GM18907 (cell line): Measurements from ENCODE around the gene ETNK2.

Experiments
- ATAC-seq: cut with Tn5 transposase; IDR thresholded peaks from one replicate; pipeline ENCODE4 v1.9.1; 2021; ENCODE audit warnings: mild to moderate bottlenecking, moderate library complexity; ENCODE audit not compliant: unreplicated experiment

ETNK2 gene

GRCh38 chr1:204149107-204149506, 2.7 kb downstream of the ETNK2 start:
- ATAC-seq = no peak

DNA sequence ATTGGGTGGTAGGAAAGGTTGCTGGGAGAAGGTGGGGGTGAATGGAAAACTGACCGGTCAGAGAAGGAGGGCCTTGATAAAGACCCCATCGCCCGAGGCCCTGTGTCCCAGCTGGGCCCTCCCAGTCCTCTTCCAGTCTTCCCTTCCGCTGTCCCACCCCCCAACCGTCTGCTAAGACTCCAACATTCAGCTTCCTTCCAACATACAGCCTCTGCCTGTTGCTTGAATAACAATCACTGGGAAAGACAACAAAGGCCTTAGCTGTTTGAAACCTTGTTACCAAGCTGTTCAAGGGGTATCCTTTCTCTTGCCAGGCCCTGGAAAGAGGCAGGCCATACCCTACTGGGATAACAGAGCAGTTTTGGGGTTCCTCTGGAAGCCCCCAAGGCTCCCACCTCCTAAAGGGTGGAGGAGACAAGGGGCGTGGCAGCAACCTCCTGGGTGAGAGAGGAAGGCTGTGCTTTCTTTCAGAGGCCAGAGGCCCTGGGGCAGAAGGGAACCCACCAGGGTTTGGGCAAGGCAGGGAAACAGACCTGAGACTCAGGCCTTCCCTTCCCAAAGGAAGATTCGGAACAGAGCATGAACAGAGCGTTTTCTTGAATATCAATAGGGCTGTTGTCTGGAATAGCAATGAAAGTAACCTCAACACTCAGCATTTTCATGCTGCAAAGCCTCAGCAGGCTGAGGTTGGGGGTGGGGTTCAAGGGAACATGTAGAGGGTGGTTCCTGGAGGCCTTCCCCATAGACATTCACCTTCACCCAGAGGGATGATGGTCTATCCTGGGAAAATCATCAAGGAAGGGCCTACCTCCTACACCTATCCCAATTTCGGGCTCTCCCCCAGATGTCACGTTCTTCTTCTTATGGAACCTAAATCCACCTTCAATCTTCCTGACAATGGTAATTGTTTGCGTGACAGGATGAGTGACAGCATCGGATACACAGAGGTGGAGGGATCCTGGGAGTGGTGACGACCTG, 4.1 kb downstream of the ETNK2 start:
- no peak for ATAC-seq

- ATAC-seq = no peak
Measured at GRCh38 chr1:204146965-204147364, 4.9 kb downstream of the ETNK2 start.

DNA sequence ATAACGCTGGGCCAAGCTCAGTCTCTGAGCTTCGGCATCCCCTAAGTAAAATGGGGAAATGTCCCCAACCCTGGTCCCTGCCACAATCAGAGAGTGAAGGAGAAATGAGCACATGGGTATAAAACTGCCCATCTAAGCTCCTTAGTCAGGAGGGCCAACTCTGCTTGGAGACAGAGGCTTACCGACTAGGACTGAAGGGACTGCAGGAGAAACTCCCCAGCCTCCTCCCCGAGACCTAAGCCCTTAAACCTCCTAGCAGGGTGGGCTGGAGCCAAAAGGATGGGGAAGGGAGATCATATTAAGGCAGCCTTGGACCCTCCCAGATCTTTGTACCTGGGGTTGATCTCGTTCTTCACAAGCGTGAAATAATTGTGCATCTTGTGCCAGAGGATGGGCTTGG, 5.5 kb downstream of the ETNK2 start:
- ATAC-seq = no peak

- no peak for ATAC-seq
Measured at GRCh38 chr1:204145033-204145504, 6.8 kb downstream of the ETNK2 start.

DNA sequence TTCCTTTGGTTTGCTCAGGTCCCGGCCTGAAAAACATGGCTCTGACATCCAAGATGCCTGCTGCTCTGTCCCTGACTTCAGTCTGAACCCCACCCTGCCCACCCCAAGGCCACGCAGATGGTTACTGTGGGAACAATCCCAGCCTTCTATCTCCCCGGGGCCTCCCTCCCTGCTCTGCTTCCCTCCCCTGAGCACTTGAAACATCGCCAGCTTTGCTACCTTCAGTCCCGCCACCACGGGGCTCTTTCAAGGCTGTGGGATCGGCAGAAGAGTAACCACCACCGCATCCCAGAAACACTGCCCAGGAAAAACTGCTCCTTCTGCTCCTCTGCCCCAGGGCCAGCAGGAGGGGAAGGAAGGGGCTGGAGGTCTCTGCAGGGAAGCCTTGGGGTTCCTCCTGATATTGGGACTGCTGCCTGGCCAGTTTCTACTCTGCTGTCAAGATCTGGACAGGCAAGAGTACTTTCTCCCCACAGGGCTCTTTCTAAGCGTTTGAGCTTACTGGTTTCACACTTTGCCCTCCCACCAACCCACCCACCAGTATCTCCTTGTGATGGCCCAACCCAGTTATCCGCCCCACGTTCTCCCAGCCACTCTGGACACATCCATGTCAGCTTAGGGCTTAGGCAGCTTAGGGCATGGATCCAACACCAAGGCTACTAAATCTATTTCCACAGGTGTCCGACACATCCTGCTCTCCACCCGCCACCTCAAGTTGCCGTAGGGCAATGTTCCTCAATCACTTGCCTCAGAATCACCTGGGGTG, 8.4 kb downstream of the ETNK2 start:
- no peak for ATAC-seq

GRCh38 chr1:204142032-204142974, 9.5 kb downstream of the ETNK2 start:
- no peak for ATAC-seq

GRCh38 chr1:204141131-204141530, 10.7 kb downstream of the ETNK2 start:
- no peak for ATAC-seq

- ATAC-seq = no peak
Measured at GRCh38 chr1:204139952-204140351, 11.9 kb downstream of the ETNK2 start.

DNA sequence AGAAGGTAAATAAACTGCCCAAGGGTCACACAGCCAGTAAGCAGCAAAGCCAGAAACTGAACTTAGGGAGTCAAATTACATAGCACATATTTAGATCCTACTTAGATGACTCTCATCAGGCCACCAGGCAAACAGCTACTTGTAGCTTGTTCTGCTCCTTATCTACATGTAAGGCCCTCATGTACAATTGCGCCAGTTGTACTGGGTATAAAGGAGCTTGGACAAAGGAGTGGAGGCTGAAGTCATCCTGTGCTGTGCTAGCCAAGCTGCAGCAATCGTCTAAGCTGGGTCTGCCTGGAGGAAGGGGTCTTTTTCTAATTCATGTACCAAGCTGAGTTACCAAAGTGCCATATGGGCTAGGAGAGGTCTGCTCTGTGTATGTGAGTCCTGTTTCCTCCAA, 12.8 kb downstream of the ETNK2 start:
- no peak for ATAC-seq

- no peak for ATAC-seq
Measured at GRCh38 chr1:204136814-204137213, 15.0 kb downstream of the ETNK2 start.

GRCh38 chr1:204134103-204134502, 17.7 kb downstream of the ETNK2 start:
- no peak for ATAC-seq

DNA sequence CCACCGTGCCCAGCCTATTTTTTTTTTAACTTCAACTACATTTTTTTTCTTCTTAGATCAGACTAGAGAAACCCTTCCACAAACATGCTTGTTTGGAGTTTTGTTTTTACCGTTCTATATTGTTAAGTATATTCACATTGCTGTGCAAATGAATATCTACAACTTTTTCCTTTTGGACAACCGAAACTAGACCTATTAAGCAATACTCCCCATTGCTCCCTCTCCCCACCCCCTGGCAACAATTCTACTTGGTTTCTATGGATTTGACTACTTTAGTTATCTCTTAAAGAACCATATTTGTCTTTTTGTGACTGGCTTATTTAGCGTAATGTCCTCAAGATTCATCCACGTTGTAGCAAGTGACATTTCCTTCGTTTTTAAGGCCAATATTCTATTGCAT, 19.1 kb downstream of the ETNK2 start:
- ATAC-seq = no peak

GRCh38 chr1:204131978-204132377, 19.9 kb downstream of the ETNK2 start:
- no peak for ATAC-seq

DNA sequence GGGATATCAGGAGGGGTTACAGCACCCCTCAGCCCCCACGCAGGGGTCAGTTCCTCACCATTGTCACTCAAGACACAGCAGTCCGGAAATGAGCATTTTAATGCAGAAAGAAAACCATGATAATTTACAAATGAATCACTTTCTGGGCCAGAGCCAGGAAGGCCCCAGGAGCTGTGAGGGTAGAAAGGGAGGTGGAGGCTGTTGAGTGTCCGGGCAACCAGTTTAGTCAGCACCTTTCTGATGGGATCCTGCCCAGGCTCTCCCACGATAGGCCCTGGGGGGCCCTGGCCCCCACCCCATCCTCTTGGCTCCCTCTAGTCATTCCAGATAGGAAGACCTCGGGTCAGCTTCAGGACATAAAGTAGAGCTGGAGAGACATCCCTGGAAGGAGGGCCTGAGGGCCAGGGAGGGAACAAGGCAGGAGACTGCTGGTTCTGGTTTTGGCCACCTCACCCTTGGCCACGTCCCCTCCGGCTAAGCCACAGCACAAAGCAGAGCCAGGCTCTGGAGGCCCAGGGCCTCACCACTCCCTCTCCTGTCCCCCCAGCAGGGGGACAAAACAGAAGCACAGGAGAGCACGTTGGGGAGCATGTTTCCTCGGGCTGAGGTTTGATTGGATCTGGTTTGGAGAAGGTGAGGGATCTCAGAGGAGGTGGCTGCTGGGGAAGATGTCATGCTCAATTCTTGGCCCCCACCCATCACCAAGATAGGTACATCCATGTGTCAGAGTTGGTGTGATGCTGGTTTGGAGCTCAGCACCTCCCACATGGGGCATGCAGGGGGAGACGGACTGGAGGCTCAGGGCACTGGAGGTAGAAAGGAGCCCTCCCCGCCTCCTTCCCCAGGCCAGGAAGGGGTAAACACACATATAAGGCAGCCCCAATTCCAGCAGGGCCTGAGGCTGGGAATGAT, 20.6 kb downstream of the ETNK2 start:
- ATAC-seq = no peak

DNA sequence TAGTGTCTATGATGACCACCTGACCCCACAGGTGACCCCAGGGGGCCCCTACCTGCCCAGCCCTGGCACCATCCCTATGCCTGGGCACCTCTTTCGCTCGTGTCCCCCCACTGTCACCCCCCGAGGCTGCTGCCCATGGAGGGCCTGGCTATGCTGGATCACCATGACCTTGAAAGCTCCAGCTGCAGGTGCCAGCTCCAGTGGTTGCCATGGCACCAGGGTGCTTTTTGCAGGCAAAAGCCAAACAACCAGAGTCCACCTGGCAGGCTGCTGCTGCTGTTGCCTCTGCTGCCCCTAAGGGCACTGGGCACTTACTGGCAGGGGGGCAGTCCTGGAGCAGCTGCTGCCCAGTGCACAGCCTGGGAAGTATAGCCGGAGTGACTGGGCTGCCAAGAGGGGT, 21.7 kb downstream of the ETNK2 start:
- ATAC-seq = no peak

DNA sequence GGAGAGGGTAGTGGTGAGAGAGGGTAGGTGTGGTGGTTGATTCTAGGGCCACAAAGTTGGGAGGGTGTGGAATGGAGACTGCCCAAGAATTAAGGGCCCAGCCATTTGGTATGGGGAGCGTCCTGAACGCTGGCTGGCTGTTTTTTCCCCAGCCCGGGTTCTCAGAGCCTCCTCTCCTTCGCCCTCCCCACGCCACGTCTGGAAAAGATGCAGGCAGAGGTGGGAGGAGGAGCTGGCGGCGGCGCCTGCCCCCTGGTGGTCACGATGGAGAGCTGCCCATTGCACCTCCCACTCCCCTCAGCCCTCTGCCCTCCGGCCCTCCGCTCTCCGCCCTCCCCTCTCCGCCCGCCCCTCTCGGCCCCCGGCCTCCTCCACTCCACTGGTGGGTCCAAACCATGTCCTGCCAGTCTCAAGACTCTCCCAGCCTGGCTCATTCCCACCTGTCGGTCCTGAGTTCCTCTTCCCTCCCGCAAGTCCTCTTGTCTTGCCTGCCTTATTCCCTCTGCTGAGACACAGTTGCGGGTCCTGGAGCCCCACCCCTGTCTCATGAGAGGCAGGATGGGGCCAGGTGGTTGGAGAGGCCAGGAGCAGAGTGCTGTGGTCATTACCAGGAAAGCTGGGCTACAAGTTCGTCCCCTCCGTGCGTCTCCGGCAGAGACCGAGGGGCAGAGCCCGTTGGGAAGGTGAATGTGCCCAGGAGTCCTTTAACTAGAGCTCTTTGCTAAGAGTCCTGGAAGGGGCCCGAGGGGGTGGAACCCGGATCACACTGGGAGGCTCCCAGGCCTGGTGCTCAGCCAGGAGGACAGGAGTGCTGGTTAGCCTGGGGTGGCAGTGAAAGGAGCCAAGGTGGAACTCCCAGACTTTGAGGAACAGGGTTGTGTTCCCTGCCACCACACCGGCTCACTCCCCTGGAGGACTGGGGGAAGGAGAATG, 22.6 kb downstream of the ETNK2 start:
- no peak for ATAC-seq

DNA sequence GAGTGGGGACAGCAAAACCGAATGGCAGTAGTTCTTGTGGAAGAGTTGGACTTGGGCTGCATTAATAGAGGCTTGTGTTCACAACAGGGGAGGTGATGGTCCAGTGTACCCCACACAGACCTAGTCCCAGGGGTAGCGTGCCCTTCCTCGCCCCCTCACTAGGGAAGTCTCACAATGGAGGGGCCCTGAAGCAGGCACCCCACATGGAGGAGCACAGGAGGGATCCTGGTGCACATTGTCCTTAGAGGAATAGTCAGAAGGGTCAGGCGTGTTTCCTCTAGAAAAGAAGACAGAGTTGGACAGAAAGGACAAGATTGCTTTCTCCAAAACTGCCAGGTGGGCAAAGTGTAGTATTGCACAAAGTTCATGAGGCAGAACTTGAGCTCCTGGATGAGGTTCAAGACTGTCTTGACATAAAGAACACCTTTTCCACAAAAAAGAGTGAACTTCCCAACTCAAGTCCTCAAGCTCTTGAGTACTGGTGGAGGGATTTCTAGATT, 23.3 kb downstream of the ETNK2 start:
- no peak for ATAC-seq
